T follicular helper cell (primary cell): ENCODE results near the gene NR6A1.

Experiments used
- DNase-seq: peaks from one replicate; pipeline ENCODE4 v3.0.0-alpha.2; 2020; ENCODE audit warnings: low read depth

NR6A1 gene

GRCh38 chr9:124724415-124725067 is 46.6 kb downstream of the NR6A1 start:
- DNase-seq, result no peak

- DNase-seq, result no peak
Measured at GRCh38 chr9:124723352-124723751, 47.8 kb downstream of the NR6A1 start.

GRCh38 chr9:124721109-124721906 is 49.8 kb downstream of the NR6A1 start:
- DNase-seq, result no peak

GRCh38 chr9:124720429-124721108 is 50.5 kb downstream of the NR6A1 start:
- no peak for DNase-seq

GRCh38 chr9:124718928-124719327 is 52.2 kb downstream of the NR6A1 start:
- no peak for DNase-seq

- DNase-seq, result no peak
Measured at GRCh38 chr9:124717597-124717996, 53.5 kb downstream of the NR6A1 start.

GRCh38 chr9:124716808-124717207 is 54.3 kb downstream of the NR6A1 start:
- DNase-seq, result no peak

GRCh38 chr9:124710766-124711165 is 60.3 kb downstream of the NR6A1 start:
- no peak for DNase-seq

GRCh38 chr9:124709292-124709690 is 61.8 kb downstream of the NR6A1 start:
- no peak for DNase-seq

GRCh38 chr9:124708633-124709291 is 62.3 kb downstream of the NR6A1 start:
- DNase-seq, result no peak

GRCh38 chr9:124708074-124708473 is 63.0 kb downstream of the NR6A1 start:
- DNase-seq, result no peak

GRCh38 chr9:124707666-124708065 is 63.4 kb downstream of the NR6A1 start:
- no peak for DNase-seq

- DNase-seq, result no peak
Measured at GRCh38 chr9:124706685-124707084, 64.4 kb downstream of the NR6A1 start.

GRCh38 chr9:124699575-124699974 is 71.5 kb downstream of the NR6A1 start:
- DNase-seq, result no peak

GRCh38 chr9:124698265-124698664 is 72.8 kb downstream of the NR6A1 start:
- DNase-seq, result no peak

GRCh38 chr9:124697326-124698200 is 73.5 kb downstream of the NR6A1 start:
- DNase-seq, result no peak

GRCh38 chr9:124696101-124696500 is 75.0 kb downstream of the NR6A1 start:
- DNase-seq, result no peak

GRCh38 chr9:124695280-124695890 is 75.7 kb downstream of the NR6A1 start:
- no peak for DNase-seq

GRCh38 chr9:124694414-124695279 is 76.5 kb downstream of the NR6A1 start:
- no peak for DNase-seq

- DNase-seq, result no peak
Measured at GRCh38 chr9:124693403-124693802, 77.7 kb downstream of the NR6A1 start.
